ENCODE data around the gene HAX1.
A peak's percentile ranks its signal among the peaks of the same experiment; 100 is the strongest.
"Not testable (repeated sequence)": the region's sequence is repeated elsewhere in the genome, so short reads cannot be mapped to it uniquely, and the experiment has no call there.

The HAX1 gene

DNA sequence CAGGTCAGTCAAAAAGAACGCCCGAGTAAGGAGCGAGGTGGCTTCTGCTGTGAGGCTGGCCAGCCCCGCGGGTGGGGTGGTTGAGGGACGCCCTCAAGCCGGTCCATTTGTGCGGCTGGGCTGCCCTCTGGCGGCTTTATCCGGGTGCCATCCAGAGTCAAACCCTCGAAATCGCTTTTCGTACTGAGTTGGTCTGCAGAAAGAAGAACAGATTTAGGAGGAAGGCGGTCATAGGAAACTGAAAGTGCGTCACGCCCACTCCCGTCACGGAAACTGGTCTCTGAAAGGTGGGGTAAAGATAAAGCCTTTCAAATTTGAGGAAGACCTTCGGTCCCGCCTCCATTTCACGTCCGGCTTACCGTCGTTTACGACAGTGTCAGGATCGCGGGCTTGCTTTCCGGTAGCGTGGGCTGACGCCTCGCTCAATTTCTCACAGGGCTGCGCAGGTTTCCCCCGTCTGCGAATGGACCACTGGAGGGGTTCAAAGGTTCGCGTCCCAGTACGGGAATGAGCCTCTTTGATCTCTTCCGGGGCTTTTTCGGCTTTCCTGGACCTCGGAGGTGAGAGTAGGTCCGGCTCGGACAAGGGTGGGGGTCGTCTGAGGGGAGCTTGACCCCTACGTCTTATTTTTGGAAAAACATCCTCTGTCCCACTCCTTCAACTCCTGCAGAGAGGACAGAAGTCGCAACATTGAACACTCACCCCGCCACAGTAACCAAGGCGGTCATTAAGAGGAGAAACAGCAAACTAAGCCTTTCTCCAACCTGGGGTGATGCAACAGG lies at the start of gene HAX1:
Gene HAX1 (plus strand): TSS at position 413 of the 782 bp plus-strand sequence. CDS start 95 bp downstream, at position 508.
- in situ Hi-C loops (cut with MboI; ENCODE audit: low sequenced_read_pairs, unreplicated experiment) = no loop called here
- TF ChIP-seq, protein P1, sequence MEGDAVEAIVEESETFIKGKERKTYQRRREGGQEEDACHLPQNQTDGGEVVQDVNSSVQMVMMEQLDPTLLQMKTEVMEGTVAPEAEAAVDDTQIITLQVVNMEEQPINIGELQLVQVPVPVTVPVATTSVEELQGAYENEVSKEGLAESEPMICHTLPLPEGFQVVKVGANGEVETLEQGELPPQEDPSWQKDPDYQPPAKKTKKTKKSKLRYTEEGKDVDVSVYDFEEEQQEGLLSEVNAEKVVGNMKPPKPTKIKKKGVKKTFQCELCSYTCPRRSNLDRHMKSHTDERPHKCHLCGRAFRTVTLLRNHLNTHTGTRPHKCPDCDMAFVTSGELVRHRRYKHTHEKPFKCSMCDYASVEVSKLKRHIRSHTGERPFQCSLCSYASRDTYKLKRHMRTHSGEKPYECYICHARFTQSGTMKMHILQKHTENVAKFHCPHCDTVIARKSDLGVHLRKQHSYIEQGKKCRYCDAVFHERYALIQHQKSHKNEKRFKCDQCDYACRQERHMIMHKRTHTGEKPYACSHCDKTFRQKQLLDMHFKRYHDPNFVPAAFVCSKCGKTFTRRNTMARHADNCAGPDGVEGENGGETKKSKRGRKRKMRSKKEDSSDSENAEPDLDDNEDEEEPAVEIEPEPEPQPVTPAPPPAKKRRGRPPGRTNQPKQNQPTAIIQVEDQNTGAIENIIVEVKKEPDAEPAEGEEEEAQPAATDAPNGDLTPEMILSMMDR (IDR thresholded peaks at IDR 0.05; ENCODE audit: borderline replicate concordance, control extremely low read depth, extremely low read depth, insufficient read depth, missing control alignments) = peak; percentile 64

DNA sequence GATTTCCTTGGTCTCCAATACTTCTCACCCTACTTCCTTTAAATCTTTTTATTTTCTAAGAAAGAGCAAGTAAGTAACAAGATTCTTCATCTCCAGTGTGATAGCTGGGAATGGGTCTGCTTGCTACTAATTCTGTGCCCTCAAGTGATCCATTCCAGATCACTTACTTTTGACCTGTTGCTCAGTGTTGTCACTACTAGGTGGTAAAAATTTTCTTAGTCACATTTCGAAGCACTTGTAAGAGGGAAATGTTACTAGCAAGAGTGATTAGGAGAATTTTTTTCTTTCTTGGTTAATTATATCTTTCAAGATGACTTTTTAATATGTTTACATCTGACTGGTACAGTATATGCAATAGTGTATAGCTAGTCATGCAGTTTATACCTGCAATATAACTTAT lies 49.5 kb upstream of the HAX1 start:
- TF ChIP-seq, protein P1 (IDR thresholded peaks at IDR 0.05; ENCODE audit: borderline replicate concordance, control extremely low read depth, extremely low read depth, insufficient read depth, missing control alignments) = no peak
- in situ Hi-C loops (cut with MboI; ENCODE audit: low sequenced_read_pairs, unreplicated experiment) = no loop called here
- no peak for DNase-seq (ENCODE audit: low spot score)

More for the DNA sequence above, at the start of gene HAX1:
- DNase-seq (ENCODE audit: low spot score) = peak; percentile 94

DNA sequence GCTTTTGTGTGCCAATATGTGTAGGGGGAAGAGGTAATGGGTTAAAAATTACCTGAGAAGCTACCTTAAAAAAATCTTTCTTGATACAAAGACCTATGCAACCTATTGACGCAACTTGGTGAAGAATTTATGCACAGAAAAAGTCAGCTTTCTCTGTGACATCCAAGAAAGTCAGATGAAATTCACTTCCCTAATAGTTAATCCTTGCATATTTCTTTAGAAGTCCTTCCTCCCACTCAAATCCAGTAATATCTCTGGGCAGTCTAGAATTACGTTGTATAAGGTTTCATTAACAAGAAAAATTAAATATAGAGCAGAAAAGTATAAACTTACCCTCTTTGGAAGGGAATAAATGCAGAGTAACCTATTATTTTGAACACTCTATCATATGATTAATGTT lies 48.8 kb upstream of the HAX1 start:
- no peak for DNase-seq (ENCODE audit: low spot score)
- TF ChIP-seq, protein P1 (IDR thresholded peaks at IDR 0.05; ENCODE audit: borderline replicate concordance, control extremely low read depth, extremely low read depth, insufficient read depth, missing control alignments) = no peak
- in situ Hi-C loops (cut with MboI; ENCODE audit: low sequenced_read_pairs, unreplicated experiment) = no loop called here

DNA sequence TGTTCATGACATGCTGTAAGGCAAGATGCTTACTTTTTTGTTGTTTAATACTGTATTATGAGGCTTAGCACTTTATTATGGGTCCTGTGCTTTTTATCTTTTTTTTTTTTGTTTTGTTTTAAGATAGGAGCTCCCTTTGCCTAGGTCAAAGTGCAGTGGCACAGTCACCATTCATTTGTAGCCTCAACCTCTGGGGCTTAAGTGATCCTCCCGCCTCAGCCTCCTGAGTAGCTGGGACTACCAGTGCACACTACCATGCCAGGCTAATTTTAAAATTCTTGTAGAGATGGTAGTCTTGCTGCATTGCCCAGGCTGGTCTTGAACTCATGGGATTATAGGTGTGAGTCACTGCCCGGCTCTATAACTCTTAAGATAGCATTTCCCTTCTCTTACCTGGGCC lies 47.1 kb upstream of the HAX1 start:
- in situ Hi-C loops (cut with MboI; ENCODE audit: low sequenced_read_pairs, unreplicated experiment) = no loop called here
- TF ChIP-seq, protein P1 (IDR thresholded peaks at IDR 0.05; ENCODE audit: borderline replicate concordance, control extremely low read depth, extremely low read depth, insufficient read depth, missing control alignments) = no peak
- no peak for DNase-seq (ENCODE audit: low spot score)

GRCh38 chr1:154231112-154231511 lies 41.3 kb upstream of the HAX1 start:
- DNase-seq (ENCODE audit: low spot score); in situ Hi-C loops (cut with MboI; ENCODE audit: low sequenced_read_pairs, unreplicated experiment): not testable (repeated sequence)

- in situ Hi-C loops (cut with MboI; ENCODE audit: low sequenced_read_pairs, unreplicated experiment); DNase-seq (ENCODE audit: low spot score): not testable (repeated sequence)
These were observed 39.3 kb upstream of the HAX1 start for GRCh38 chr1:154233127-154233526.

DNA sequence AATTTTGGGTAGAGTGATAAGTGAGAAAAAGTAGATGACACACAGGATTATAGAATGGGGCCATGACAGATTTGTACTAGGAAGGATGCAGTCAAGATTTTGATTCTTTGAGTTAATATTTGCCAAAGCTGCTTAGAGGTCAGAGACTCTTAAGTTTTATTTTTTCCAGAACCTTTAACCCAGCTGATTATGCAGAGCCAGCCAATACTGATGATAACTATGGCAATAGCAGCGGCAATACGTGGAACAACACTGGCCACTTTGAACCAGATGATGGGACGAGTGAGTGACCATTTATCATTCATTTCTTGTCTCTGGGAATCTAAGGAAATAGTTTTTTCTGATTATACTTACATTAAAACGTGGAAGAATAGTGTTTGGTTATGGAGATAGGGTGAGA lies 35.6 kb upstream of the HAX1 start:
- TF ChIP-seq, protein P1 (IDR thresholded peaks at IDR 0.05; ENCODE audit: borderline replicate concordance, control extremely low read depth, extremely low read depth, insufficient read depth, missing control alignments) = no peak
- in situ Hi-C loops (cut with MboI; ENCODE audit: low sequenced_read_pairs, unreplicated experiment) = no loop called here
- DNase-seq (ENCODE audit: low spot score) = no peak
